ENCODE data around the gene SELENON. TPM values are rescaled to one million over a fixed set of nuclear protein-coding genes. Genes with fewer than 3 reads are reported as not detected.
A peak's percentile ranks its signal among the peaks of the same experiment; 100 is the strongest.

SELENON gene
- total RNA-seq, 6 experiments from 2014 or later: 48.1 to 64.5 (median 58.8) TPM

- Mint-ChIP-seq H3K9me3 (no peaks in the 10 kb centered on the region), H3K36me3 (ENCODE audit: low read depth) (no peaks in the 10 kb centered on the region; the same call in 1 of the 2 replicates), H3K4me1 (ENCODE audit: low read depth) (peaks cover 41% of the 10 kb centered on the region), H3K27me3 (ENCODE audit: insufficient read depth) (peaks cover 4% of the 10 kb centered on the region), H3K4me3 (peak within 1 kb of the TSS; percentile 94), H3K27ac (peak within 1 kb of the TSS; percentile 91)
- no peak for TF ChIP-seq CTCF (IDR thresholded peaks at IDR 0.05)
- DNase-seq: peak; percentile 56
Observed at GRCh38 chr1:25819491-25820246, 19.7 kb downstream of the SELENON start, which contains the start of gene MTFR1L. Gene MTFR1L (plus strand): TSS chr1:25819954. CDS start chr1:25823105, 3,151 bp downstream.

GRCh38 chr1:25820247-25821111, 20.5 kb downstream of the SELENON start:
- DNase-seq: peak; percentile 54
- Mint-ChIP-seq H3K9me3 (no peaks in the 10 kb centered on the region), H3K27ac (peak overlapping the region; percentile 91), H3K36me3 (ENCODE audit: low read depth) (no peaks in the 10 kb centered on the region; the same call in 1 of the 2 replicates), H3K27me3 (ENCODE audit: insufficient read depth) (peaks cover 2% of the 10 kb centered on the region), H3K4me1 (ENCODE audit: low read depth) (peaks cover 41% of the 10 kb centered on the region), H3K4me3 (peak overlapping the region; percentile 94)
- TF ChIP-seq CTCF (IDR thresholded peaks at IDR 0.05): no peak

GRCh38 chr1:25821112-25821476, 21.1 kb downstream of the SELENON start:
- no peak for TF ChIP-seq CTCF (IDR thresholded peaks at IDR 0.05)
- DNase-seq: no peak
- peak overlapping the region; percentile 82 for H3K27ac Mint-ChIP-seq

GRCh38 chr1:25821630-25822091, 21.7 kb downstream of the SELENON start:
- DNase-seq: peak; percentile 32
- TF ChIP-seq CTCF (IDR thresholded peaks at IDR 0.05): no peak
- Mint-ChIP-seq H3K9me3 (no peaks in the 10 kb centered on the region), H3K36me3 (ENCODE audit: low read depth) (peaks cover 4% of the 10 kb centered on the region; the same call in 1 of the 2 replicates), H3K27ac (peak overlapping the region; percentile 82), H3K27me3 (ENCODE audit: insufficient read depth) (peaks cover 2% of the 10 kb centered on the region), H3K4me3 (peak overlapping the region; percentile 94), H3K4me1 (ENCODE audit: low read depth) (peaks cover 41% of the 10 kb centered on the region)

More at GRCh38 chr1:25821112-25821476, 21.1 kb downstream of the SELENON start:
- H3K4me1 Mint-ChIP-seq (ENCODE audit: low read depth): peaks cover 41% of the 10 kb centered on the region
- H3K4me3 Mint-ChIP-seq: peak overlapping the region; percentile 94
- peaks cover 1% of the 10 kb centered on the region; the same call in 1 of the 2 replicates for H3K36me3 Mint-ChIP-seq (ENCODE audit: low read depth)
- H3K9me3 Mint-ChIP-seq: no peaks in the 10 kb centered on the region
- H3K27me3 Mint-ChIP-seq (ENCODE audit: insufficient read depth): peaks cover 2% of the 10 kb centered on the region

GRCh38 chr1:25825605-25826004, 25.6 kb downstream of the SELENON start:
- DNase-seq: no peak
- Mint-ChIP-seq H3K4me1 (ENCODE audit: low read depth) (peaks cover 18% of the 10 kb centered on the region), H3K36me3 (ENCODE audit: low read depth) (peaks cover 15% of the 10 kb centered on the region), H3K27me3 (ENCODE audit: insufficient read depth) (no peaks in the 10 kb centered on the region; the same call in 1 of the 2 replicates), H3K27ac (peak overlapping the region; percentile 49; the same call in 1 of the 2 replicates), H3K4me3 (no peak overlapping the region), H3K9me3 (no peaks in the 10 kb centered on the region)
- no peak for TF ChIP-seq CTCF (IDR thresholded peaks at IDR 0.05)

Data from HFFc6 (cell line).